K562 (cell line): ENCODE data around the gene GGA3. TPM values are rescaled to one million over a fixed set of nuclear protein-coding genes. Genes with fewer than 3 reads are reported as not detected.

ENCODE experiments used
- ARID3B ChIP-seq: fragments of 250-450 bp; sonication (Bioruptor Pico); IDR thresholded peaks from 2 replicates; pipeline ENCODE4 v1.4.0; 2020; ENCODE audit warnings: borderline replicate concordance
- ATF2 ChIP-seq: sonication (generic); formaldehyde crosslinking; IDR thresholded peaks from 2 replicates; pipeline ENCODE4 v1.8.1; 2022; ENCODE audit warnings: missing genetic modification reagents
- ATF3 ChIP-seq, 2 experiments: fragments of 450-650 bp in 1 of 2; sonication (generic) in 1 of 2; formaldehyde crosslinking in 1 of 2; IDR thresholded peaks in 1 of 2; conservative IDR thresholded peaks in 1 of 2; 2 replicates each; pipeline versions ENCODE4 v1.6.1 to v1.8.1; 2016 to 2023; ENCODE audit warnings: mild to moderate bottlenecking in 2 of 2, moderate library complexity in 2 of 2, inconsistent platforms in 1 of 2, missing genetic modification reagents in 1 of 2
- E2F4 ChIP-seq: sonication (generic); formaldehyde crosslinking; IDR thresholded peaks from 2 replicates; pipeline ENCODE4 v1.8.0; 2022; ENCODE audit warnings: mild to moderate bottlenecking, low read depth, missing genetic modification reagents
- ETV6 ChIP-seq, 3 experiments: fragments of 150-350 bp in 1 of 3; sonication (generic) in 1 of 3; formaldehyde crosslinking in 1 of 3; IDR thresholded peaks; 2 replicates each; pipeline versions ENCODE4 v1.6.1 to v1.8.0; 2014 to 2022; ENCODE audit warnings: borderline replicate concordance in 2 of 3, low read depth in 2 of 3, antibody characterized with exemption in 1 of 3, low read length in 1 of 3, mild to moderate bottlenecking in 1 of 3, missing genetic modification reagents in 1 of 3
- ILF3 ChIP-seq: fragments of 450-650 bp; IDR thresholded peaks from 2 replicates; pipeline ENCODE4 v1.6.1; 2018; ENCODE audit warnings: antibody characterized with exemption, mild to moderate bottlenecking, moderate library complexity, borderline replicate concordance
- LCOR ChIP-seq: sonication (generic); formaldehyde crosslinking; IDR thresholded peaks from 2 replicates; pipeline ENCODE4 v1.8.0; 2022; ENCODE audit warnings: mild to moderate bottlenecking, missing genetic modification reagents
- NFE2L1 ChIP-seq: fragments of 450-650 bp; IDR thresholded peaks from 2 replicates; pipeline ENCODE4 v1.6.1; 2016; ENCODE audit warnings: missing genetic modification characterization, low read depth, mild to moderate bottlenecking, missing compliant biosample characterization, moderate library complexity, borderline replicate concordance
- NFYB ChIP-seq: IDR thresholded peaks from 2 replicates; pipeline ENCODE4 v1.6.1; 2011; ENCODE audit warnings: mild to moderate bottlenecking, moderate library complexity; ENCODE audit not compliant: insufficient read length; ENCODE audit errors: extremely low read depth
- NRF1 ChIP-seq, 2 experiments: fragments of 450-650 bp; IDR thresholded peaks in 1 of 2; conservative IDR thresholded peaks in 1 of 2; 2 replicates each; pipeline ENCODE4 v1.6.1; 2014; ENCODE audit warnings: mild to moderate bottlenecking in 2 of 2
- POLR2AphosphoS2 ChIP-seq: IDR thresholded peaks from 2 replicates; pipeline ENCODE4 v1.6.1; 2012; ENCODE audit warnings: low read length, improper control_type of control experiment
- POLR2H ChIP-seq: IDR thresholded peaks from 2 replicates; pipeline ENCODE4 v1.6.1; 2016; ENCODE audit warnings: missing genetic modification characterization, low read depth, mild to moderate bottlenecking, control low read depth, missing compliant biosample characterization, moderate library complexity
- SNAPC5 ChIP-seq: fragments of 250-450 bp; sonication (Bioruptor Pico); IDR thresholded peaks from 2 replicates; pipeline ENCODE4 v1.8.0; 2021; ENCODE audit warnings: moderate library complexity, mild to moderate bottlenecking, inconsistent platforms
- TCF15 ChIP-seq: fragments of 250-450 bp; sonication (Bioruptor Pico); IDR thresholded peaks from 2 replicates; pipeline ENCODE4 v1.8.0; 2022; ENCODE audit warnings: moderate library complexity, mild to moderate bottlenecking, inconsistent platforms
- ZNF175 ChIP-seq: fragments of 200-800 bp; sonication (Bioruptor generic); IDR thresholded peaks from 2 replicates; pipeline ENCODE4 v1.6.1; 2016; ENCODE audit warnings: low read depth, mild to moderate bottlenecking, missing genetic modification characterization, missing compliant biosample characterization
- ZNF263 ChIP-seq: sonication (generic); formaldehyde crosslinking; IDR thresholded peaks from 2 replicates; pipeline ENCODE4 v1.8.0; 2022; ENCODE audit warnings: mild to moderate bottlenecking, missing genetic modification reagents, borderline replicate concordance
- ZNF584 ChIP-seq: fragments of 200-800 bp; sonication (Bioruptor generic); IDR thresholded peaks from 2 replicates; pipeline ENCODE4 v1.6.1; 2016; ENCODE audit warnings: low read depth, mild to moderate bottlenecking, missing genetic modification characterization, missing compliant biosample characterization
- polyA plus RNA-seq, 8 experiments: library from polyadenylated mRNA; depleted of rRNA in 4 of 8; stranded (reverse) in 5 of 8; unstranded in 3 of 8; fragments of >200 nt; fragmentation: Nextera tagmentation in 2 of 8; fragmentation: Illumina TruSeq in 1 of 8; extraction: Ambion mirVana in 2 of 8; extraction: Trizol in 1 of 8; gene quantifications; 2 replicates each; pipeline versions ENCODE4 v1.2.1 to v1.2.3, GENCODE V29; 2011 to 2014; ENCODE audit warnings: inconsistent platforms in 1 of 8, missing spikeins in 1 of 8
- total RNA-seq, 7 experiments: library from RNA; depleted of rRNA in 6 of 7; stranded (reverse); fragments of >200 nt in 6 of 7; fragmentation: Illumina TruSeq in 2 of 7; extraction: Trizol in 2 of 7; gene quantifications; 2 replicates each; pipeline versions ENCODE4 v1.2.1 to v1.2.3, GENCODE V29; 2011 to 2021; ENCODE audit warnings: low replicate concordance in 1 of 7

GGA3 gene
- total and polyA plus RNA-seq, 9 of the 15 experiments (the other 6 are each of a cell fraction or from before 2014, with no cell fraction given), result 5.7 to 64.9 (median 25.4) TPM

- TF ChIP-seq ETV6 (IDR thresholded peaks at IDR 0.05; ENCODE audit: borderline replicate concordance in 1 of 2, low read depth in 2 of 2, low read length in 1 of 2) (no peak), ETV6 (CRISPR knock-in tag; IDR thresholded peaks at IDR 0.05; ENCODE audit: borderline replicate concordance) (no peak), NRF1 (conservative IDR thresholded peaks at IDR 0.05 in 1 of 2, IDR thresholded peaks at IDR 0.05 in 1 of 2) (peak; percentile 87 to 90), ZNF263 (CRISPR knock-in tag) (peak; percentile 47; the same call in 1 of the 2 replicates), TCF15 (CRISPR knock-in tag) (no peak), NFYB (peak; percentile 80), POLR2H (no peak), LCOR (CRISPR knock-in tag) (peak; percentile 66), ATF3 (IDR thresholded peaks at IDR 0.05) (no peak), ATF3 (CRISPR knock-in tag; conservative IDR thresholded peaks at IDR 0.05) (no peak), E2F4 (no peak), ZNF584 (CRISPR knock-in tag) (no peak), SNAPC5 (CRISPR knock-in tag) (no peak), POLR2AphosphoS2 (no peak), ZNF175 (CRISPR knock-in tag) (no peak), ARID3B (CRISPR knock-in tag) (no peak), NFE2L1 (no peak), ATF2 (CRISPR knock-in tag) (no peak), ILF3 (no peak)
These were observed 27.9 kb upstream of the GGA3 start, which contains the start of gene SLC25A19 (continued) for GRCh38 chr17:75289115-75289831.
